Endothelial cell of umbilical vein (primary cell): Measurements from ENCODE around the gene MRLN.
"Not testable (repeated sequence)": the region's sequence is repeated elsewhere in the genome, so short reads cannot be mapped to it uniquely, and the experiment has no call there.

Experiments used
- CTCF ChIP-seq, 2 donors: IDR thresholded peaks; 1 replicate in 1 of 2; 2 replicates in 1 of 2; pipeline ENCODE4 v1.5.1; 2011; ENCODE audit warnings: low read length in 2 of 2, mild to moderate bottlenecking in 2 of 2, moderate library complexity in 2 of 2, control low read depth in 1 of 2, inconsistent platforms in 1 of 2, low read depth in 1 of 2; ENCODE audit not compliant: insufficient read depth in 1 of 2; ENCODE audit errors: extremely low read depth in 1 of 2
- GATA2 ChIP-seq: IDR thresholded peaks from 2 replicates; pipeline ENCODE4 v1.7.0; 2011; ENCODE audit warnings: low read depth, mild to moderate bottlenecking, moderate library complexity, mixed read lengths, low read length; ENCODE audit not compliant: insufficient read length, insufficient read depth
- MAX ChIP-seq: IDR thresholded peaks from 2 replicates; pipeline ENCODE4 v1.6.1; 2011; ENCODE audit not compliant: insufficient read depth, insufficient read length
- MYC ChIP-seq: IDR thresholded peaks from one replicate; pipeline ENCODE4 v1.6.1; 2011; ENCODE audit warnings: mild to moderate bottlenecking, low read depth, low read length
- POLR2A ChIP-seq: IDR thresholded peaks from 2 replicates; pipeline ENCODE4 v1.6.1; 2012; ENCODE audit warnings: low read depth, mild to moderate bottlenecking, control low read depth, low read length

- TF ChIP-seq CTCF (IDR thresholded peaks at IDR 0.05; ENCODE audit: extremely low read depth in 1 of 2, insufficient read depth in 1 of 2, low read depth in 1 of 2, low read length in 2 of 2); MYC; MAX; GATA2; POLR2A: not testable (repeated sequence)
Observed at GRCh38 chr10:59744762-59745161, 8.5 kb downstream of the MRLN start.
